ENCODE results near the gene KLHDC8A.

DNA sequence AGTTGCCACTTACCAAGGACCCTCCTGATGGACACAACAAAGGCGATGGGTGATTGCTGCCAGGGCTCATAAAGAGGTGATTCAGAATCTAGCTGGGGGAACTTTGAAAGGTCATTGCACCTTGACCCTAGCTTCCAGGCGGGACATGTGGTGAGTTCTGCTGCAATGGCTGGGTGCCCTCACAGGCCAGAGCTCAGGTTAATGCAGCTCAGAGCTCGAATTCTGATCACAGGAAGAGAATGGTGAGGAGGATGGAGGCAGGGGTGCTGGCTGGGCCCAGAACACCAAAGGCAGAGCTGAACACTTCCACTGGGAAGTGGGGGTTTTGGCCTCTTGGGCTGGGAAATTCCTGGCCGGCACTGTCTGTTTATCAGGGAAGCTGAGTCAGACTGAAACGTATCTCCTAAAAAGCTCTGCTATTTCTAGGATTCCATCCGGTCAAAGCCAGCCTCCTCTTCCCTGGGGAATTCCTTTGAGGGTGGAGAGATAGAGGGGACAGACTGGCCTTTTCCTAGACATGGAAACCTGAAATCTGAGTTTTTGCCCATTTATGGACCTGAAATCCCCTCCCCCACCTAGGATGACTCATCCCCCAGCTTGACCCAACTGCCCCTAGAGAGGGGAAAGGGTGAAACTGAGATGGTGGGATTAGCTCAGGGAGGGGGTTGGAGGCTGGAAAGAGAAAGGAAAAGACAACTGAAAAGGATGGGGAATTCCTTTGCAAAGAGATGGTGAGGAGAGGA, 62.4 kb downstream of the KLHDC8A start:
- TF ChIP-seq, protein P1, sequence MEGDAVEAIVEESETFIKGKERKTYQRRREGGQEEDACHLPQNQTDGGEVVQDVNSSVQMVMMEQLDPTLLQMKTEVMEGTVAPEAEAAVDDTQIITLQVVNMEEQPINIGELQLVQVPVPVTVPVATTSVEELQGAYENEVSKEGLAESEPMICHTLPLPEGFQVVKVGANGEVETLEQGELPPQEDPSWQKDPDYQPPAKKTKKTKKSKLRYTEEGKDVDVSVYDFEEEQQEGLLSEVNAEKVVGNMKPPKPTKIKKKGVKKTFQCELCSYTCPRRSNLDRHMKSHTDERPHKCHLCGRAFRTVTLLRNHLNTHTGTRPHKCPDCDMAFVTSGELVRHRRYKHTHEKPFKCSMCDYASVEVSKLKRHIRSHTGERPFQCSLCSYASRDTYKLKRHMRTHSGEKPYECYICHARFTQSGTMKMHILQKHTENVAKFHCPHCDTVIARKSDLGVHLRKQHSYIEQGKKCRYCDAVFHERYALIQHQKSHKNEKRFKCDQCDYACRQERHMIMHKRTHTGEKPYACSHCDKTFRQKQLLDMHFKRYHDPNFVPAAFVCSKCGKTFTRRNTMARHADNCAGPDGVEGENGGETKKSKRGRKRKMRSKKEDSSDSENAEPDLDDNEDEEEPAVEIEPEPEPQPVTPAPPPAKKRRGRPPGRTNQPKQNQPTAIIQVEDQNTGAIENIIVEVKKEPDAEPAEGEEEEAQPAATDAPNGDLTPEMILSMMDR (IDR thresholded peaks at IDR 0.05), result no peak
- no peak for TF ChIP-seq POLR2A (IDR thresholded peaks at IDR 0.05; ENCODE audit: low read depth)
- peak in 1 of 2 donors; percentile 6 for TF ChIP-seq POLR2AphosphoS5 (IDR thresholded peaks at IDR 0.05)
- no peak for TF ChIP-seq EP300 (IDR thresholded peaks at IDR 0.05)
